ENCODE data around the gene CEP295NL. TPM values are rescaled to one million over a fixed set of nuclear protein-coding genes. Genes with fewer than 3 reads are reported as not detected.
A peak's percentile ranks its signal among the peaks of the same experiment; 100 is the strongest.

Gene CEP295NL
- total and polyA plus RNA-seq, 2 of the 13 experiments (the other 11 are each of a cell fraction or from before 2014, with no cell fraction given), result not detected

GRCh38 chr17:78840780-78841611, 62.0 kb downstream of the CEP295NL start, which contains the start of gene USP36 (continued):
- TF ChIP-seq, protein P1, sequence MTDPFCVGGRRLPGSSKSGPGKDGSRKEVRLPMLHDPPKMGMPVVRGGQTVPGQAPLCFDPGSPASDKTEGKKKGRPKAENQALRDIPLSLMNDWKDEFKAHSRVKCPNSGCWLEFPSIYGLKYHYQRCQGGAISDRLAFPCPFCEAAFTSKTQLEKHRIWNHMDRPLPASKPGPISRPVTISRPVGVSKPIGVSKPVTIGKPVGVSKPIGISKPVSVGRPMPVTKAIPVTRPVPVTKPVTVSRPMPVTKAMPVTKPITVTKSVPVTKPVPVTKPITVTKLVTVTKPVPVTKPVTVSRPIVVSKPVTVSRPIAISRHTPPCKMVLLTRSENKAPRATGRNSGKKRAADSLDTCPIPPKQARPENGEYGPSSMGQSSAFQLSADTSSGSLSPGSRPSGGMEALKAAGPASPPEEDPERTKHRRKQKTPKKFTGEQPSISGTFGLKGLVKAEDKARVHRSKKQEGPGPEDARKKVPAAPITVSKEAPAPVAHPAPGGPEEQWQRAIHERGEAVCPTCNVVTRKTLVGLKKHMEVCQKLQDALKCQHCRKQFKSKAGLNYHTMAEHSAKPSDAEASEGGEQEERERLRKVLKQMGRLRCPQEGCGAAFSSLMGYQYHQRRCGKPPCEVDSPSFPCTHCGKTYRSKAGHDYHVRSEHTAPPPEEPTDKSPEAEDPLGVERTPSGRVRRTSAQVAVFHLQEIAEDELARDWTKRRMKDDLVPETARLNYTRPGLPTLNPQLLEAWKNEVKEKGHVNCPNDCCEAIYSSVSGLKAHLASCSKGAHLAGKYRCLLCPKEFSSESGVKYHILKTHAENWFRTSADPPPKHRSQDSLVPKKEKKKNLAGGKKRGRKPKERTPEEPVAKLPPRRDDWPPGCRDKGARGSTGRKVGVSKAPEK (CRISPR knock-in tag; IDR thresholded peaks at IDR 0.05; ENCODE audit: borderline replicate concordance), result no peak; the same call in 1 of the 2 replicates
- TF ChIP-seq SRF (IDR thresholded peaks at IDR 0.05; ENCODE audit: low read depth, low read length), result peak; percentile 75; the same call in 1 of the 2 replicates
- peak; percentile 73 for TF ChIP-seq MIXL1 (CRISPR knock-in tag; IDR thresholded peaks at IDR 0.05)
- TF ChIP-seq NCOA2 (CRISPR knock-in tag; IDR thresholded peaks at IDR 0.05), result peak; percentile 57
- peak; percentile 85 for TF ChIP-seq GATAD2A (CRISPR knock-in tag; IDR thresholded peaks at IDR 0.05)
- peak; percentile 77 for TF ChIP-seq KDM3A (CRISPR knock-in tag; IDR thresholded peaks at IDR 0.05; ENCODE audit: low read depth)
- no peak for TF ChIP-seq KDM1A (CRISPR knock-in tag; IDR thresholded peaks at IDR 0.05)
- TF ChIP-seq, protein P2, sequence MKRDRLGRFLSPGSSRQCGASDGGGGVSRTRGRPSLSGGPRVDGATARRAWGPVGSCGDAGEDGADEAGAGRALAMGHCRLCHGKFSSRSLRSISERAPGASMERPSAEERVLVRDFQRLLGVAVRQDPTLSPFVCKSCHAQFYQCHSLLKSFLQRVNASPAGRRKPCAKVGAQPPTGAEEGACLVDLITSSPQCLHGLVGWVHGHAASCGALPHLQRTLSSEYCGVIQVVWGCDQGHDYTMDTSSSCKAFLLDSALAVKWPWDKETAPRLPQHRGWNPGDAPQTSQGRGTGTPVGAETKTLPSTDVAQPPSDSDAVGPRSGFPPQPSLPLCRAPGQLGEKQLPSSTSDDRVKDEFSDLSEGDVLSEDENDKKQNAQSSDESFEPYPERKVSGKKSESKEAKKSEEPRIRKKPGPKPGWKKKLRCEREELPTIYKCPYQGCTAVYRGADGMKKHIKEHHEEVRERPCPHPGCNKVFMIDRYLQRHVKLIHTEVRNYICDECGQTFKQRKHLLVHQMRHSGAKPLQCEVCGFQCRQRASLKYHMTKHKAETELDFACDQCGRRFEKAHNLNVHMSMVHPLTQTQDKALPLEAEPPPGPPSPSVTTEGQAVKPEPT (CRISPR knock-in tag; IDR thresholded peaks at IDR 0.05; ENCODE audit: low read depth), result peak; percentile 94; the same call in 1 of the 2 replicates
- TF ChIP-seq PCBP1 (IDR thresholded peaks at IDR 0.05; ENCODE audit: borderline replicate concordance, low read depth, low read length), result no peak
- TF ChIP-seq SNAPC5 (CRISPR knock-in tag; IDR thresholded peaks at IDR 0.05; ENCODE audit: borderline replicate concordance), result peak; percentile 97; the same call in 1 of the 2 replicates
- TF ChIP-seq, protein P3, sequence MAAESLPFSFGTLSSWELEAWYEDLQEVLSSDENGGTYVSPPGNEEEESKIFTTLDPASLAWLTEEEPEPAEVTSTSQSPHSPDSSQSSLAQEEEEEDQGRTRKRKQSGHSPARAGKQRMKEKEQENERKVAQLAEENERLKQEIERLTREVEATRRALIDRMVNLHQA (CRISPR knock-in tag; IDR thresholded peaks at IDR 0.05), result no peak
- TF ChIP-seq ZNF282 (IDR thresholded peaks at IDR 0.05; ENCODE audit: partially characterized antibody), result no peak
- TF ChIP-seq ZFP1 (CRISPR knock-in tag; IDR thresholded peaks at IDR 0.05), result peak; percentile 77
- 0 out of 2 replicates have a peak, but pooled peaks have one; percentile 35 for TF ChIP-seq SMARCC2 (IDR thresholded peaks at IDR 0.05)
- TF ChIP-seq ATAD3A (CRISPR knock-in tag; IDR thresholded peaks at IDR 0.05), result no peak
- peak; percentile 94 for TF ChIP-seq PHF20 (CRISPR knock-in tag; IDR thresholded peaks at IDR 0.05)
- TF ChIP-seq, protein P4, sequence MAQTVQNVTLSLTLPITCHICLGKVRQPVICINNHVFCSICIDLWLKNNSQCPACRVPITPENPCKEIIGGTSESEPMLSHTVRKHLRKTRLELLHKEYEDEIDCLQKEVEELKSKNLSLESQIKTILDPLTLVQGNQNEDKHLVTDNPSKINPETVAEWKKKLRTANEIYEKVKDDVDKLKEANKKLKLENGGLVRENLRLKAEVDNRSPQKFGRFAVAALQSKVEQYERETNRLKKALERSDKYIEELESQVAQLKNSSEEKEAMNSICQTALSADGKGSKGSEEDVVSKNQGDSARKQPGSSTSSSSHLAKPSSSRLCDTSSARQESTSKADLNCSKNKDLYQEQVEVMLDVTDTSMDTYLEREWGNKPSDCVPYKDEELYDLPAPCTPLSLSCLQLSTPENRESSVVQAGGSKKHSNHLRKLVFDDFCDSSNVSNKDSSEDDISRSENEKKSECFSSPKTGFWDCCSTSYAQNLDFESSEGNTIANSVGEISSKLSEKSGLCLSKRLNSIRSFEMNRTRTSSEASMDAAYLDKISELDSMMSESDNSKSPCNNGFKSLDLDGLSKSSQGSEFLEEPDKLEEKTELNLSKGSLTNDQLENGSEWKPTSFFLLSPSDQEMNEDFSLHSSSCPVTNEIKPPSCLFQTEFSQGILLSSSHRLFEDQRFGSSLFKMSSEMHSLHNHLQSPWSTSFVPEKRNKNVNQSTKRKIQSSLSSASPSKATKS (CRISPR knock-in tag; IDR thresholded peaks at IDR 0.05), result no peak; the same call in 1 of the 2 replicates
- TF ChIP-seq SIN3A (IDR thresholded peaks at IDR 0.05; ENCODE audit: borderline replicate concordance, low read depth, low read length), result peak; percentile 88; the same call in 1 of the 2 replicates
- TF ChIP-seq ZSCAN9 (CRISPR knock-in tag; IDR thresholded peaks at IDR 0.05; ENCODE audit: borderline replicate concordance), result no peak
- TF ChIP-seq SAFB2 (CRISPR knock-in tag; IDR thresholded peaks at IDR 0.05; ENCODE audit: borderline replicate concordance, low read depth), result peak; percentile 40; the same call in 1 of the 2 replicates

Measured in HepG2 (cell line).